ENCODE results near the gene PTMS. TPM values are rescaled to one million over a fixed set of nuclear protein-coding genes. Genes with fewer than 3 reads are reported as not detected.

Gene PTMS
- total RNA-seq, 1 donor from 2014 or later = 134 TPM

- H3K4me3 ChIP-seq = no peak overlapping the region
- H3F3A ChIP-seq (ENCODE audit: low read depth) = peaks cover 45% of the 10 kb centered on the region
- Mint-ChIP-seq H3K27me3 (ENCODE audit: insufficient read depth, low read depth) (peaks cover 3% of the 10 kb centered on the region), H3K36me3 (no peaks in the 10 kb centered on the region), H3K27ac (peak overlapping the region; percentile 1), H3K9me3 (no peaks in the 10 kb centered on the region), H3K4me1 (peaks cover 53% of the 10 kb centered on the region), H3K4me3 (no peak overlapping the region)
- no peak overlapping the region for H2AFZ ChIP-seq (replicated peaks)
- H3K27me3 ChIP-seq = no peaks in the 10 kb centered on the region
- peaks cover 8% of the 10 kb centered on the region for H3K79me2 ChIP-seq (ENCODE audit: low read depth)
- no peak overlapping the region for H3K4me2 ChIP-seq
- peaks cover 6% of the 10 kb centered on the region for H4K20me1 ChIP-seq (ENCODE audit: low read depth)
- no peak overlapping the region for H3K9ac ChIP-seq
- peaks cover 36% of the 10 kb centered on the region for H3K4me1 ChIP-seq
- H3K36me3 ChIP-seq = no peaks in the 10 kb centered on the region
- TF ChIP-seq EZH2 (IDR thresholded peaks at IDR 0.05) = no peak
- no peak for TF ChIP-seq EZH2phosphoT487 (IDR thresholded peaks at IDR 0.05)
- TF ChIP-seq, protein P1, sequence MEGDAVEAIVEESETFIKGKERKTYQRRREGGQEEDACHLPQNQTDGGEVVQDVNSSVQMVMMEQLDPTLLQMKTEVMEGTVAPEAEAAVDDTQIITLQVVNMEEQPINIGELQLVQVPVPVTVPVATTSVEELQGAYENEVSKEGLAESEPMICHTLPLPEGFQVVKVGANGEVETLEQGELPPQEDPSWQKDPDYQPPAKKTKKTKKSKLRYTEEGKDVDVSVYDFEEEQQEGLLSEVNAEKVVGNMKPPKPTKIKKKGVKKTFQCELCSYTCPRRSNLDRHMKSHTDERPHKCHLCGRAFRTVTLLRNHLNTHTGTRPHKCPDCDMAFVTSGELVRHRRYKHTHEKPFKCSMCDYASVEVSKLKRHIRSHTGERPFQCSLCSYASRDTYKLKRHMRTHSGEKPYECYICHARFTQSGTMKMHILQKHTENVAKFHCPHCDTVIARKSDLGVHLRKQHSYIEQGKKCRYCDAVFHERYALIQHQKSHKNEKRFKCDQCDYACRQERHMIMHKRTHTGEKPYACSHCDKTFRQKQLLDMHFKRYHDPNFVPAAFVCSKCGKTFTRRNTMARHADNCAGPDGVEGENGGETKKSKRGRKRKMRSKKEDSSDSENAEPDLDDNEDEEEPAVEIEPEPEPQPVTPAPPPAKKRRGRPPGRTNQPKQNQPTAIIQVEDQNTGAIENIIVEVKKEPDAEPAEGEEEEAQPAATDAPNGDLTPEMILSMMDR (IDR thresholded peaks at IDR 0.05) = no peak
- peak overlapping the region; percentile 13 for H3K27ac ChIP-seq
- H3K9me3 ChIP-seq (ENCODE audit: low read depth) = no peaks in the 10 kb centered on the region
- no peak for DNase-seq (ENCODE audit: low spot score)
These were observed 9.0 kb upstream of the PTMS start for GRCh38 chr12:6757028-6757690.

DNA sequence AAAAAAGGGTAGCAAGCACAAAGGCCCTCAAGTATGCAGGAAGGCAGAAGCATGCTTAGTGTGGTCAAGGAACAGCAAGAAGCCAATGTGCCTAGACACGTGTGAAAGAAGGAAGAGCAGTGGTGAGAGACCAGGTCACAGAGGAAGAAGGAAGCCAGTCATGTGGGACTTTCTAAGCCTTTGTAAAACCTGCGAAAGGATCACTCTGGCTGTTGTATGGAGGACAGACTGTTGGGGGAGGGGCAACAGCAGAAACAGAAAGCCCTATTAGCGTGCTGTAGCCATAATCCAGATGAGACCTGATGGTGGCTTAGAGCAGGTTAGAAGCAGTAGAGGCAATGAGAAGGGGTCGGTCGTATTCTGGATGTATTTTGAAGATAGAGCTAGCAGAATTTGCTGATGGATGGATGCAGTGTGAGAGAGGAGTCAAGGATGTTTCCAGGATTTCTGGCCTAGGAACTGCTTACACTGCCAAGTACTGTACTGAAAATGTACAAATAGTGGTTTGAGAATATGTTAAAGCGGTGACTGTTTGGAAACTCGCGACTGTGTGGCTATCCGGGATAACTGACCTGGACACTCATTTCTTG is 7.6 kb upstream of the PTMS start:
- Histone ChIP-seq H3K4me3 (no peak overlapping the region), H3K36me3 (no peaks in the 10 kb centered on the region), H3K79me2 (ENCODE audit: low read depth) (peaks cover 8% of the 10 kb centered on the region), H3K9me3 (ENCODE audit: low read depth) (no peaks in the 10 kb centered on the region), H4K20me1 (ENCODE audit: low read depth) (no peaks in the 10 kb centered on the region), H3K4me2 (no peak overlapping the region), H3K9ac (no peak overlapping the region), H2AFZ (replicated peaks) (no peak overlapping the region), H3K27me3 (no peaks in the 10 kb centered on the region), H3F3A (ENCODE audit: low read depth) (peaks cover 54% of the 10 kb centered on the region), H3K4me1 (peaks cover 41% of the 10 kb centered on the region), H3K27ac (no peak overlapping the region)
- Mint-ChIP-seq H3K27ac (peak overlapping the region; percentile 46), H3K36me3 (no peaks in the 10 kb centered on the region), H3K27me3 (ENCODE audit: insufficient read depth, low read depth) (peaks cover 5% of the 10 kb centered on the region), H3K9me3 (no peaks in the 10 kb centered on the region), H3K4me3 (peak overlapping the region; percentile 48), H3K4me1 (peaks cover 59% of the 10 kb centered on the region)
- TF ChIP-seq, protein P1 (IDR thresholded peaks at IDR 0.05) = no peak
- TF ChIP-seq EZH2 (IDR thresholded peaks at IDR 0.05) = no peak
- TF ChIP-seq EZH2phosphoT487 (IDR thresholded peaks at IDR 0.05) = no peak
- peak; percentile 64 for DNase-seq (ENCODE audit: low spot score)

- Mint-ChIP-seq H3K36me3 (no peaks in the 10 kb centered on the region), H3K4me3 (peak overlapping the region; percentile 56), H3K9me3 (no peaks in the 10 kb centered on the region), H3K4me1 (peaks cover 59% of the 10 kb centered on the region), H3K27ac (peak overlapping the region; percentile 97), H3K27me3 (ENCODE audit: insufficient read depth, low read depth) (peaks cover 10% of the 10 kb centered on the region)
- H3F3A ChIP-seq (ENCODE audit: low read depth) = peaks cover 52% of the 10 kb centered on the region
- peaks cover 11% of the 10 kb centered on the region for H3K79me2 ChIP-seq (ENCODE audit: low read depth)
- no peaks in the 10 kb centered on the region for H3K36me3 ChIP-seq
- H4K20me1 ChIP-seq (ENCODE audit: low read depth) = no peaks in the 10 kb centered on the region
- no peaks in the 10 kb centered on the region for H3K27me3 ChIP-seq
- H2AFZ ChIP-seq (replicated peaks) = no peak overlapping the region
- TF ChIP-seq EZH2phosphoT487 (IDR thresholded peaks at IDR 0.05) (no peak), EZH2 (IDR thresholded peaks at IDR 0.05) (no peak)
- TF ChIP-seq, protein P1 (IDR thresholded peaks at IDR 0.05) = no peak
- no peak overlapping the region for H3K4me3 ChIP-seq
- DNase-seq (ENCODE audit: low spot score) = peak; percentile 73
- H3K9ac ChIP-seq = no peak overlapping the region
- no peaks in the 10 kb centered on the region for H3K9me3 ChIP-seq (ENCODE audit: low read depth)
- peak overlapping the region; percentile 39 for H3K4me2 ChIP-seq
- peak overlapping the region; percentile 81 for H3K27ac ChIP-seq
- H3K4me1 ChIP-seq = peaks cover 37% of the 10 kb centered on the region
These were observed 6.4 kb upstream of the PTMS start for GRCh38 chr12:6759741-6760140.

Data from neural progenitor cell (in vitro differentiated cells).